Mesodermal cell (in vitro differentiated cells): ENCODE measurements around the gene TRIM15. TPM values are rescaled to one million over a fixed set of nuclear protein-coding genes. Genes with fewer than 3 reads are reported as not detected.
"Not testable (repeated sequence)": the region's sequence is repeated elsewhere in the genome, so short reads cannot be mapped to it uniquely, and the experiment has no call there.

Source experiments
- H3K27ac ChIP-seq: 2 replicates; pipeline ENCODE4 v1.7.0; 2013; ENCODE audit warnings: mild to moderate bottlenecking, low read depth, low read length, moderate library complexity; ENCODE audit not compliant: severe bottlenecking
- H3K36me3 ChIP-seq: 2 replicates; pipeline ENCODE4 v1.7.1; 2013; ENCODE audit warnings: mild to moderate bottlenecking, low read length, moderate library complexity; ENCODE audit not compliant: control insufficient read depth, insufficient read depth
- H3K4me1 ChIP-seq: one replicate; pipeline ENCODE4 v1.7.1; 2013; ENCODE audit warnings: mild to moderate bottlenecking, low read length; ENCODE audit not compliant: insufficient read depth, control insufficient read depth, poor library complexity, severe bottlenecking
- H3K4me3 ChIP-seq: 2 replicates; pipeline ENCODE4 v1.7.0; 2013; ENCODE audit warnings: low read length, control low read depth, mild to moderate bottlenecking; ENCODE audit not compliant: insufficient read depth, poor library complexity, severe bottlenecking; ENCODE audit errors: extremely low read depth
- H3K9me3 ChIP-seq: 2 replicates; pipeline ENCODE4 v1.7.1; 2013; ENCODE audit warnings: mild to moderate bottlenecking, low read length, moderate library complexity; ENCODE audit not compliant: control insufficient read depth
- WGBS, 2 experiments: methylation state at CpG; one replicate each; pipeline ENCODE4 v1.1.5; 2013; ENCODE audit warnings: missing lambda C conversion rate in 2 of 2; ENCODE audit not compliant: insufficient coverage in 2 of 2; 5-methylcytosine and 5-hydroxymethylcytosine counted together
- polyA plus RNA-seq, 2 experiments: library from polyadenylated mRNA; stranded (reverse); fragments of 50-300 nt; gene quantifications; one replicate each; pipeline ENCODE4 v1.2.3, GENCODE V29; 2013

Gene TRIM15
- not detected for polyA plus RNA-seq (2013, experiment 1 of 2)
- not detected for polyA plus RNA-seq (2013, experiment 2 of 2)

GRCh38 chr6:30163090-30163917 is at the start of gene TRIM15:
TRIM15 (plus strand) TSS chr6:30163546; CDS start chr6:30163685, 139 bp downstream.
- Histone ChIP-seq H3K36me3 (no peaks in the 10 kb centered on the region), H3K4me3 (no peak within 1 kb of the TSS), H3K9me3 (no peaks in the 10 kb centered on the region), H3K27ac (no peak within 1 kb of the TSS), H3K4me1 (no peaks in the 10 kb centered on the region)
- WGBS, 2 experiments, result 89 to 90% methylated on average over 20 to 27 of the region's 31 CpGs

GRCh38 chr6:30113841-30114240 is 49.5 kb upstream of the TRIM15 start:
- Histone ChIP-seq H3K27ac (no peak overlapping the region), H3K36me3 (no peaks in the 10 kb centered on the region), H3K9me3 (no peaks in the 10 kb centered on the region), H3K4me1 (no peaks in the 10 kb centered on the region), H3K4me3 (no peak overlapping the region)
- no CpG with 5 or more reads among the region's 1 CpG for WGBS, 2 experiments

DNA sequence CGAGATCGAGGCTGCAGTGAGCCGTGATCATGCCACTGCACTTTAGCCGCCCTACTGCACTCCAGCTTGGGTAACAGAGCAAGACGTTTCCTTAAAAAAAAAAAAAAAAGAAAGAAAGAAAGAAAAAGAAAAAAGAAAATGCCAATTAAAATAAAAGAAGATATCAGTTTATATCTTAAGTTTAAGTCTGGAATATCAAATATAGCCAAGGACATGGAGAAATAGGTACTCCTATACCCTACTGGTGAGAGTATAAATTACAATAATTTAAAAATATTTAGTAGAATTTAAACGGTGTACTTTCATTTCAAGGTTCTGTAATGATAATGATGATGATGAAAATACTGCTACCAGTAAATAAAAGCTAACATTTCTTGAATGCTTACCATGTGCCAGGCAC is 46.6 kb upstream of the TRIM15 start:
- Histone ChIP-seq H3K4me1 (no peaks in the 10 kb centered on the region), H3K36me3 (no peaks in the 10 kb centered on the region), H3K4me3 (no peak overlapping the region), H3K27ac (no peak overlapping the region), H3K9me3 (no peaks in the 10 kb centered on the region)
- whole genome bisulfite sequencing, 2 experiments, result 87 to 96% methylated on average over 3 to 4 of the region's 6 CpGs

- not testable (repeated sequence) for H3K4me1 ChIP-seq, H3K36me3 ChIP-seq, H3K27ac ChIP-seq, H3K4me3 ChIP-seq, H3K9me3 ChIP-seq
- 93 to 100% methylated on average over 3 of the region's 5 CpGs for WGBS, 2 experiments
Measured at GRCh38 chr6:30118691-30119090, 44.7 kb upstream of the TRIM15 start.

GRCh38 chr6:30121446-30122366 is 41.6 kb upstream of the TRIM15 start:
- WGBS, 2 experiments, result 83 to 85% methylated on average over 8 of the region's 10 CpGs
- Histone ChIP-seq H3K4me1 (no peaks in the 10 kb centered on the region), H3K27ac (no peak overlapping the region), H3K36me3 (no peaks in the 10 kb centered on the region), H3K4me3 (no peak overlapping the region), H3K9me3 (no peaks in the 10 kb centered on the region)

DNA sequence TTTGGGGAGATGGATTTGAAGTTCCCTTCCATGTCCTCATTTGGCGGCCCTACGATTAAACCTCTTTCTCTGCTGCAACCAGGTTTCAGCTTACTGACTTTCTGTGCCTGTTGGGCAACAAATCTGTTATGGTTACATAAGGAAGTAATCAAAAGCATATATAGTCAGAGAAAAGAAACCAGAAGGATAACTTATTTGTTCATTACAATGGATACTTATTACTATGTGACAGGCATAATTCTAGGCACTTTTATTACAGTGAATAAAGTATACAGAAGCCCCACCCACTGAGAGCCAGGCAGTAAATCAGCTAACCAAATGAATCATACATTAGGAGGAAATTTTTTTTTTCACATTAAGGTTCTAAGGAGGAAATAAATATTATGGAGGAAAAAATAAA is 40.8 kb upstream of the TRIM15 start:
- no CpG with 5 or more reads among the region's 2 CpGs for WGBS, 2 experiments
- Histone ChIP-seq H3K4me3 (no peak overlapping the region), H3K36me3 (no peaks in the 10 kb centered on the region)

DNA sequence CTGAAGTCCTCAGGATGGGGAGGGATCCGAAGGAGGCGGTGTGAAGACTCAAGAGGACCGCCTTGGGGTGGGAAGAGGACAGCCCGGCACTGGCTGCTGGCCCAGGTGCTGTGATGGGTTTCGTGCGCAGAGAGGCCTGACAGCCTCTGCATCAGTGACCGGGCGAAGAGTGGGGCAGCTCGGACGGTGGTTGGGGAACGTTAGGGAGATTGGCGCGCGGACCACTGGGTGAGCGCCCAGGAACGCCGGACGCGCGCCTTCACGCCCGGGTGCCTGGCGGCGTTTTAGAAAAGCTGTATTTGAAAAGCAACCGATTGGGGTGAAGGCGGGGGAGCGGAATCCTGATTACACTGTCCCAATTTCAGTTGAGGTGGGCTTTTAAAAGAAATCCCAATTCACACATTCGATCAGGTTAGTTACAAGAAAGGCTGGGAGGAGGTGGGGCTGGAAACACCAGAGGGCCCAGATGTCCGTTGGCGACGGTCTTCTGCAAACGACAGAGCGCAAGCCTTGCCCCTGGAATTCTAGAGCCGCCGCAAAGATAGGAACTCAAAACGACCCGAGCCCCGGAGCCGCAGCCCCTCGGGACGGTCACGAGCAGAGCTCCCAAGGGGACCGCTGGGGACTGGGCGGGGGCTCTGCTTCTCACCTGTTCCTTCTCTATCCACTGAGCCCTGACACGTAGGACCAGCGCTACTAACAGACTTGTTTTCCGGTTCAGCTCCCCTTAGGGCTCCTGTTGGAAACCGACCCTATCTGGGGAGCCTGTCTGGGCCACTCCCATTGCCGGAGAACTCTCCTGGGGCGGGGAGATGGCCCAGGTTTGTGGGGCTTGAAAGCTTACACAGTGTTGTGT is 35.9 kb upstream of the TRIM15 start:
- 3% methylated on average over 46 to 49 of the region's 50 CpGs for WGBS, 2 experiments
- Histone ChIP-seq H3K4me3 (peak overlapping the region; percentile 5), H3K27ac (no peak overlapping the region), H3K9me3 (no peaks in the 10 kb centered on the region), H3K36me3 (no peaks in the 10 kb centered on the region), H3K4me1 (peaks cover 5% of the 10 kb centered on the region)

More for the DNA sequence above, 40.8 kb upstream of the TRIM15 start:
- no peaks in the 10 kb centered on the region for H3K9me3 ChIP-seq
- peaks cover 1% of the 10 kb centered on the region for H3K4me1 ChIP-seq
- H3K27ac ChIP-seq, result no peak overlapping the region

- Histone ChIP-seq H3K4me3 (no peak overlapping the region), H3K4me1 (peaks cover 5% of the 10 kb centered on the region), H3K9me3 (no peaks in the 10 kb centered on the region), H3K27ac (no peak overlapping the region), H3K36me3 (no peaks in the 10 kb centered on the region)
- 81 to 88% methylated on average over 4 of the region's 10 CpGs for WGBS, 2 experiments
Measured at GRCh38 chr6:30129265-30130178, 33.8 kb upstream of the TRIM15 start.

DNA sequence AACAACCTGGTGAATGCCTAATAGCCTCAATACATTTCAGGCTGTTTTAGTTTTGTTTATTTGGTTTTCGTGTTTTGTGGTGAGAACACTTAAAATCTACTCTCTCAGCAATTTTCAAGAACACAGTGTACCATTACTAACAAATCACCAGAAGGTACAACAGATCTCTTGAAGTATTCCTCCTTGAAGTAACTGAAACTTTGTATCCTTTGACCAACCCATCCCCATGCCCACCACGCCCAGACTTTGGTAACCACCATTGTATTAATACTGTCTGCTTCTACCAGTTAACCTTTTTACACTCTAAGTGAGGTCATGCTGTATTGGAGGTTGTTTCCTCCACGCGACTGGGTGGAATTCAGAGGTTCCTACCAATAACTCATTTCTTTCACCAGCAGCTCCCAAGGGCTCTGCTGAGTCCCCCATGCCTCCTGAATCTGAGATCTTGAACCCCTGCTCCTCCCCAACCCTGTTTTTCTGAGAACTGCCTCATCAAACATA is 33.1 kb upstream of the TRIM15 start:
- 71% methylated on average over 1 of the region's 4 CpGs; no CpG with 5 or more reads in 1 of the 2 experiments for WGBS, 2 experiments
- Histone ChIP-seq H3K4me1 (peaks cover 5% of the 10 kb centered on the region), H3K27ac (no peak overlapping the region)

More for the DNA sequence above, 33.1 kb upstream of the TRIM15 start:
- H3K9me3 ChIP-seq, result no peaks in the 10 kb centered on the region
- no peaks in the 10 kb centered on the region for H3K36me3 ChIP-seq
- H3K4me3 ChIP-seq, result no peak overlapping the region
